GM10847 (cell line): ENCODE results near the gene SPSB1.

Source experiments
- POLR2A ChIP-seq: IDR thresholded peaks from 2 replicates; pipeline ENCODE4 v1.6.1; 2011; ENCODE audit not compliant: insufficient read length; ENCODE audit errors: extremely low read depth

The SPSB1 gene

DNA sequence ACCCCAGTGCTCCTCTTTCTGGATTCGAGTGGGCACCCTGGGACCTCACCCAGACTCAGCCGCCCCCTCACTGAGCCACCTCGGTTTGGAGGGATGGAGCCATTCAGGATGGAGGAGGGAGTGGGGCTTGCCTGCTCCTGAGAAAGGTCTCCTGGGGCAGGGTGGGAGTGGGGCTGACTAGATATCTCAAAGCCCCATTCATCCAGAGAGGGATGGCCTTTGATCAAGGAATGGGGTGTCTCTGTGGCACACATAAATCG, 10.1 kb upstream of the SPSB1 start:
- TF ChIP-seq POLR2A = no peak

DNA sequence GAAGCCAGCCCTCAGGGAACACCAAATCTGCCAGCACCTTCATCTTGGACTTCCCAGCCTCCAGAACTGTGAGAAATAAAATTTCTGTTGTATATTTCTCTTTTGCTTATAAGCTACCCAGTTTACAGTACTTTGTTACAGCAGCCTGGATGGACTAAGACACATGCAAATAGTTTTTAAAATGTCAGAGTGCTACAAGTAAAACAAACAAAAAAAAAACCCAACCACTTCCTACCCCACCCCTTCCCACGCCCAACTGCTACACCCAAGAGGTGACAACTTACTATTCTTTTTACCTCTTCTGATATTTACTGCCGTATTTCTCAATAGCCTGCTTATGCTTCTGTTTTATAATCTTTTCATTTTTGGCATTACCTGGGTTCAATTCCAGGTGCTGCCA, 8.6 kb upstream of the SPSB1 start:
- TF ChIP-seq POLR2A = no peak

DNA sequence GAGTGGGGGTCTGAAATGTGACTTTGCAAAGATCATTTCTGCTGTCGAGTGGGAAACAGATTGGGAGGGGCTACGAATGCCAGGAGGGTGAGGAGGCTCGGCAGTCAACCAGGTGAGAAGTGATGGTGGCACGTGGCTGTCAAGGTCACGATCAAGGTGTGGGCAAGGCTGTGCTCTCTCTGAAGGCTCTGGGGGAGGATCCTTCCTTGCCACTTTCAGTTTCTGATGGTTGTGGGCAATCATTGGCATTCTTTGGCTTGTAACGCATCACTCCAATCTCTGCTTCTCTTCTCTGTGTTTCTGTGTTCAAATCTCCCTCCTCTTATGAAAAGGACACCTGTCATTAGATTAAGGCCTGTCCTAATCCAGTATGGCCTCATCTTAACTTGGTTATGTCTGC, 6.1 kb upstream of the SPSB1 start:
- TF ChIP-seq POLR2A = no peak

DNA sequence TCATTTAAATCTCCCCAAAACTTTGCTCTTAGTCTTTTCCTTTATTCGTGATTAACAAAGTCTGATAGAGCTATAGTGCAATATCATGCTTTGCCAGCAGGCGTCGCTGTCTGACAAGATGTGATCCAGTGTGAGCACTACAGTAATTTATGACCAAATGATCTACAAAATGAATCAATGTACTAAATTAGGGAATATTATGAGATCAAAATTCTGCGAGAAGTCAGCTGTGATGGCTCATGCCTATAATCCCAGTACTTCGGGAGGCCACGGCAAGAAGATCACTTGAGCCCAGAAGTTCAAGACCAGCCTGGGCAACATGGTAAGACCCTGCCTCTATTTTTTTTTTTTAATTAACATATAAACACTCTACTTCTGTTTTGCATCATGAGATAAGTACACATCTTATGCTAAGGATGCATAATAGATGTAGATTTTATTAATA, 3.6 kb upstream of the SPSB1 start:
- no peak for TF ChIP-seq POLR2A

DNA sequence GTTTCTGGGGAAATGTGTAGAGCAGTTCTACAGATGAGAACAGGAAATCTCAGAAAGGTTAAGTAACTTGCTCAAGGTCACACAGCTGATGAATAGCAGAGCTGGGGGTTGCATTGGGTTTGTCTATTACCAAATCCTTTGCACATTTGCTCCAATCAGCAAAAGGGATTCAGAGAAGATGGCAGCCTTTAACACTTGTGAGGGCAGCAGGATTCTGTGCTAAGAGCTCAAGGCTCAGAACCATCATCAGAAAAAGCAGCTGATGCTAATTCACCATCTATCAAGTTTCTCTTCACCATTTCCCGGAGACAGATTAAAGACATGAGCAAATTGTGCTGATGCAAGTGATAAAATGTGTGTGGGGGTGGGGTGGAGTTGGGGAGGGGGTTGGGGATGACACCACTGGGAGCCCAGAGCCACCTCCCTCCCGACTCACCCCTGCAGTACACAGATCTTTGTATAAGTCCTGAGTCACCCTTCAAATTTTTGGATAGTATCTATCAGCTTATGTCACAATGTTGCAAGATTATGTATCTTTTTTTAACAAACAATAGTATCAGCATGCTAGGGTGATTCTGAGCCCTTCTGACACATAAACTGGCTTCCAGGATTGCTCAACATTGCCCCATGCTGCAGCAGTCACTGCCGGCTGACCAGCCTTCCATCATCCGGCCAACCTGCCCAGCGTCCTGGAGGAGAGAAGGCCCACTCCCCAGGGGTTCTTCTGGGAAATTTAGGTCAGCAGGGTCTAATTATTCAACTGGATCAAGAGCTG, 2.8 kb upstream of the SPSB1 start:
- no peak for TF ChIP-seq POLR2A

DNA sequence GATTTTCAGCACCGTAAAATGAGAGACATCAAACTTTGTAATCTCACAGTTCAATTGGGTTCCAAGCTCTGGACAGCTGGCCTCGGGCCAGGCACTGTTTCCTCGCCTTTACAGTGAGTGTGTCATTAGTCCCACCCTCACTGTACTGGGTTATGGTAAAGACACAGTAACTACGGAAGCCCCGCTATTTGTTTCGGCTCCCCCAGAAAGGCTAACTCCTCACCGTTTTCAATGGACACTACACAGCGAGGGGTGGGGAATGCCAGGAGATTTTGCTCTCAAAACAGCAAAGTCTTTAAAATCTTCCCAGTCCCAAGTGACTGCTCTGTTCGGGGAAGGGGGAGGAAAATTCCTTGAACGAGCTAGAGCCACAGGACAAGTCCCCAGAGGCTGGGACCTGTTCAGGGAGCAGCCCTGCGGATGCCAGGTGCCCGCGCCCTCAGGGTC, 757 bp upstream of the SPSB1 start:
- TF ChIP-seq POLR2A = no peak

DNA sequence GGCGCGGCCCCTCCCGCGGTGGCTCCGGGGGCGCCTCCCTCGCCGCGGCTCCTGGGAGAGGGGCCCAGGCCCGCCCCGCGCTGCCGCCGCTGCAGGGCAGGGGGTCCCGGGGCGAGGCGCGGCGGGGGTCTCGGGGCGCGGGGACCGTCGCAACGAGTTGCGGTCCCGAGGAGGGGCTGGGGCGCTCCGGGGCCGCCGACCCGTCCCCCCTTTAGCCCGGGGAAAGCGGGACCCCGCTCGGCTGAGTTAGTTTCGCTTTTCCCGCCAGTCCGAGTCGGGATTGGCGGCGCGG, 493 bp downstream of the SPSB1 start:
- no peak for TF ChIP-seq POLR2A

DNA sequence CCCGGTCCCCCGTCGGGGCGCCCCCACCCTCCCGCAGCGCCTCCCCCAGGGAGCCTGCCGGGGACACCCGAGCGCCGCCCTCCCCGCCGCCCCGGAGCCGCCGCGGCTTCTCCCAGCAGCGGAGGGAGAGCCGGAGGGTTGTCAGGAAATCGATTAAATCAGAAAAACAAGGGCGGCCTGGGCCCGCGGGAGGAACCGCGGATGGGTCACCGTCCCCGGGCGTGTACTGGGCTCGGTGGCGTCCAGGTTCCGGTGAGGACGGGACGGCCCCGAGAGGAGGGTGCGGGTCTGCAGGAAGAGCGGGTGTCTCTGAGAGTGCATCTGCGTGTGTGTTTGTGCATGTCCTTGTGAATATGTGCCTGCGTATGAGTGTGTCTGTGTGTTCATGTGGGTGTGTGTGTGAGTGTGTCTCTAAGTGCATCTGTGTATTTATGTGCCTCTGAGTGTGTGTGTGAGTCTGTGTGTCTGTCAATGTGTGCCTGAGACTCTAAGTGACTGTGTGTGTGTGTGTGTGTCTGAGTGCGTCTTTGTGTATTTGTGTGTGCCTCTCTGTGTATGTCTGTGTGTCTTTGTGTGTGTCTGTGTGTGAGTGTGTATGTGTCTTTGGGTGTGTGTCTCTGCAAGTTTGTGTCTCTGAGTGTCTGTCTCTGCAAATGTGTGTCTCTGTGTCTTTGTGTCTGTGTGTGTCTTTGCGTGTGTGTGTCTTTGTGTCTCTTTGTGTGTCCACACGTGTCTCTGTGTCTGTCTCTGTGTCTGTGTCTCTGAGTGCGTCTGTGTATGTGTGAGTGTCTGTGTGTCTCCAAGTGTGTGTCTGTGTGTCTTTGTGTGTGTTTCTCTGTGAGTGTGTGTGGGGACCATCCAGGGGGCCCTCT, 1.1 kb downstream of the SPSB1 start:
- TF ChIP-seq POLR2A = no peak

DNA sequence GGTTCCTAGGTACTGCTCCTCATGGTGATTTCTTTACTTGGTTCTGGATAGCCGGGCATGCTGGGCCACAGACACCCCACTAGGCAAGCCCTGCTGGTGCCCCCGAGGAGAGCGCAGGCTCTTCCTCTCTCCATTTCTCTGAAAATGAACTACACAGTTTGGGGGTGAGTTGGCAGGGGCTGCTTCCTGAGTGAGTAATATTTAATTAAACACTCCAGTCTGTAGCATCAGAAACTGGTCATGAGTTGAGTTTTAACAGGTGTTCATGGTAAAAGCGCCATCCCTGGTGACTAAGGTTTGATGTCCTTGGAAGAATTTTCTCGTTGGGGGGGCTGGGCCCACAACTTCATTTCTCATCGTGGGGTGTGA, 1.7 kb downstream of the SPSB1 start:
- TF ChIP-seq POLR2A = no peak

DNA sequence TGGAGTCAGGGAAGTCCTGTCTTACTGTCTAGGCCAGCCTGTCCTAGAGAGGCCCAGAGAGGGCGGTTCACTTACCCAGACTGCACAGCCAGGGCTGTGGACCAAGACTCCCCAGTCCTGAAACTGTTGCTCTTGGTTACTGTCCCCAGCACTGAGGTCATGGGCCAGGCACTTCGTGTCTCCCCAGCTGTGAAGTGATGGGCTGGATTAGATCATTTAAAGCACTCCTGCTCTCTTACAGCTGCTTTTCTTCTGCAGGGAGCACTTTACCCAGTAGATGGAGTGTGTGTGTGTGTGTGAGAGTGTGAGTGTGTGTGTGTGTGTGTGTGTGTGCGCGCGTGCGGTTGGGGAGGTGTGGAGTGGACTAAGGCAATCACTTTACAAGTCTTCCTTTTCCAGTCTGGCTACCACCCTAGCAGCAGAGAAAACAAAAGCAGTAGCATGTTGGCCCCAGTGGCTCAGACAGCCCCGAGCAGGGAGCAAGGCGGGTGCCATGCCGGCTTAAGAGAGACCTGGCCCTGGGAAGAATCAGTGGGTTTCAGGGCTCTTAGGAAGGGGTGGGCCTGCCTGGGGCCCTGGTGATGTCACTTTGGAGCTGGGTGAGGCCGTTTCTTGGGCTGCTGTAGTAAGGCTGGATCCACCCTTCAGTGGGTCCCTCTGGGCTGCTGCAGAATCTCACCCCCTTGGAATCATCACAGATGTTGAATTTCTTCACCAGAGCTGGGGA, 2.4 kb downstream of the SPSB1 start:
- no peak for TF ChIP-seq POLR2A

DNA sequence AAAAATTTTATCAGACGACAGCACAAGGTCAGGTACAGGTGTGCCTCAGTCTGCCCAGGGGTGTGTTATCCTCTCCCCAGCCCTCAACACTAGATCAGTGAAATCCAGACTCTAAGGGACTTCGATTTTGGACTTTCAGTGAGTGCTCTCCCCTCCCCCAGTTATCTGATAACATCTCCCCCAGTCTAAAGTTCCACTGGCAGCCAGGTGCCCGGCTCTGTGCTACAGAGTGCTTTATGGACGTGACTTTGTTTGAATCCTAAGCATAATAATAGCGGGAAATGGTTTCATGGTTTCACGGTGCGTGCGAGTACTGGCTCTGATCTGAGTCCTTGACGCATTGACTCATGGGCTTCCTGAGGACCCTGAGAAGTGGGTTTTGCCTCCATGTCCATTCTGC, 3.2 kb downstream of the SPSB1 start:
- TF ChIP-seq POLR2A = no peak

DNA sequence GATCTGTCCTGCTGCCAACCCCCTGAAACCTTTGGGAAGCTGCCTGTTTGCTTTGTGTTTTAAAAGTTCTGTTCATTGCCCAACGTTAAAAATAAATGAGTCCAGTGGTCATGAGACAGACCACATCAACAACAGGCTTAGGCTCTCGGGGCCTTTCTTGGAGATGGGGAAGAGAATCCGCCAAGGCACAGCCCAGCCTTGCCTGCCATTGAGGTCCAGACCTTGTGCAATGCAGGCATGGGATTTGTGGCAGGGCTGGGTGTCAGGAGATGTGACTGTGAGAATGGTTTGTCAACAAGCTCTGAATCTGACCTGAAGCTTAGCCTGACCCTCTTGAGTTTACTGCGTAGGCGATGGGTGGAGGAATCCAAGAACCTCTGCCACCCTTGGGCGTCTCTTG, 4.2 kb downstream of the SPSB1 start:
- no peak for TF ChIP-seq POLR2A

DNA sequence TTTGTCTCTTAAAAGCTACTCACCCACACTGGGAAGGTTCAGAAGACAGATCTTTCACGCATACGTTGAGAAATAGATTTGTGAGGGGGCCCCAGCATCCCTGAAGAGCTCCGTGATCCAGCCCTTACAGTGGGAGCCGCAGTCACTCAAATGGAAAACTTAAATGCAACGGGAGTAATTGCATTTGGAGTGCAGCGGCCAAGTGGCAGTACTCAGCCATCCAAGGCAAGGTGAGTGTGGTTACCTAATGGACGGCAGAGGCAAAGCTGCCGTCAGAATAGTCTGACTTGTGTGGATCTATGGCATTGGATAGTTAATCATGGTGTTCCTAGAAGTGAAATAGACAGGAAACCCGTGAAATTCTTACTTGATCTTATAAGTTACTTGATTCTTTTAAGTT, 5.1 kb downstream of the SPSB1 start:
- no peak for TF ChIP-seq POLR2A

DNA sequence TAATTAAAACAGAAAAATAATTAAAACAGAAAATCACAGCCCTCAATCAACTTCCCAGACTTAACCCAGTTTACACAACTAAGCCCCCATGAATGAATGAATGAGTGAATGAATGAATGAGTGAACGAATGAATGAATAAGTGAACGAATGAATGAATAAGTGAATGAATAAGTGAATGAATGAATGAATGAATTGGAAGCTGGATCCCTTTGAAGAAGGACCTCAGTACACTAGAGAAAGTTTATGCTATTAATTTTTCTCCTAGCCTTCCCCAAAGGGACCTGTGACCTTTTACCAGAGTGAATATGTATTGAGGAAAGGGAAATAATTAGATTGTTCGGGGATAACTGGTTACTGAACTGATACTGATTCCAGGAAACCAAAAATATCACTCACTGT, 5.6 kb downstream of the SPSB1 start:
- no peak for TF ChIP-seq POLR2A

DNA sequence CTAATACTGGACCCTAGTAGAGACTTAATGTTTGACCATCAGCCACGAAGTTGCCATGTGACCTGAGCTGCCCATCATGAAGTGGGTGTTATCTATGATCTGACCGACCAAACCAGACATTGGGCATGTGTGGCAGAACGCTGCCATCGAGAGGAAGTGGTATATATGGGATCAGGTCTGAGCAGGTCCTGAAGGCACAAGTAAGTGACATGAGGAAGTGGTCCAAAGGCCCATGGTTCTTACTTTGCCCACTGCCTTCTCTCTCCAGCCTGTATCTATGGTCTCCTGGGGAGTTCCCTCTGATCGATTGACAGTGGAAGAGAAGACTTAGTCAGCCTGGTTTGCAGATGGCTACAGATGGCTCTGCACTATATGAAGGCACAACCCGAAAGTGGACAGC, 7.9 kb downstream of the SPSB1 start:
- TF ChIP-seq POLR2A = no peak
